H9 (cell line): ENCODE measurements around the gene DTX2. TPM values are rescaled to one million over a fixed set of nuclear protein-coding genes. Genes with fewer than 3 reads are reported as not detected.
"Not testable (repeated sequence)": the region's sequence is repeated elsewhere in the genome, so short reads cannot be mapped to it uniquely, and the experiment has no call there.

Experiments used
- DNase-seq: peaks from one replicate; pipeline ENCODE4 v3.0.0-alpha.2; 2017
- H2AFZ ChIP-seq: one replicate; pipeline ENCODE4 v1.6.1; 2013; ENCODE audit warnings: mild to moderate bottlenecking, low read length, control low read depth, moderate library complexity
- H2AK5ac ChIP-seq: 2 replicates; pipeline ENCODE4 v1.6.1; 2013; ENCODE audit warnings: low read length, control low read depth, mixed read lengths; ENCODE audit not compliant: insufficient read length
- H2BK120ac ChIP-seq: one replicate; pipeline ENCODE4 v1.6.1; 2013; ENCODE audit warnings: low read depth, mild to moderate bottlenecking, low read length, control low read depth, inconsistent platforms; ENCODE audit not compliant: poor library complexity, severe bottlenecking
- H2BK12ac ChIP-seq: 2 replicates; pipeline ENCODE4 v1.6.1; 2013; ENCODE audit warnings: low read length, control low read depth, mixed read lengths, low read depth; ENCODE audit not compliant: insufficient read length
- H2BK15ac ChIP-seq: 2 replicates; pipeline ENCODE4 v1.6.1; 2013; ENCODE audit warnings: low read depth, low read length, control low read depth
- H2BK20ac ChIP-seq: one replicate; pipeline ENCODE4 v1.6.1; 2013; ENCODE audit warnings: low read depth, mild to moderate bottlenecking, low read length, control low read depth, inconsistent platforms; ENCODE audit not compliant: poor library complexity, severe bottlenecking
- H2BK5ac ChIP-seq: 2 replicates; pipeline ENCODE4 v1.6.1; 2013; ENCODE audit warnings: low read length, control low read depth, mixed read lengths; ENCODE audit not compliant: insufficient read length
- H3K14ac ChIP-seq: 2 replicates; pipeline ENCODE4 v1.6.1; 2013; ENCODE audit warnings: low read length, control low read depth; ENCODE audit not compliant: insufficient read depth
- H3K18ac ChIP-seq: 2 replicates; pipeline ENCODE4 v1.6.1; 2013; ENCODE audit warnings: low read depth, mild to moderate bottlenecking, mixed read lengths, low read length, control low read depth; ENCODE audit not compliant: insufficient read length
- H3K23ac ChIP-seq: 2 replicates; pipeline ENCODE4 v1.6.1; 2013; ENCODE audit warnings: low read length, control low read depth, mixed read lengths, low read depth; ENCODE audit not compliant: insufficient read length
- H3K23me2 ChIP-seq: 2 replicates; pipeline ENCODE4 v1.6.1; 2013; ENCODE audit warnings: low read depth, mild to moderate bottlenecking, mixed read lengths, low read length, control low read depth; ENCODE audit not compliant: insufficient read length, poor library complexity, severe bottlenecking
- H3K27ac ChIP-seq: 2 replicates; pipeline ENCODE4 v1.5.1; 2013; ENCODE audit warnings: low read length, control low read depth, mixed read lengths, low read depth; ENCODE audit not compliant: insufficient read length
- H3K27me3 ChIP-seq: 2 replicates; pipeline ENCODE4 v1.6.1; 2013; ENCODE audit warnings: low read length, control low read depth, inconsistent platforms; ENCODE audit not compliant: insufficient read depth
- H3K4ac ChIP-seq: 2 replicates; pipeline ENCODE4 v1.6.1; 2013; ENCODE audit warnings: low read depth, mild to moderate bottlenecking, control low read depth, inconsistent platforms, low read length, moderate library complexity
- H3K4me1 ChIP-seq: 2 replicates; pipeline ENCODE4 v1.6.1; 2013; ENCODE audit warnings: low read length, control low read depth, inconsistent platforms; ENCODE audit not compliant: insufficient read depth
- H3K4me2 ChIP-seq: 2 replicates; pipeline ENCODE4 v1.6.1; 2013; ENCODE audit warnings: low read length, control low read depth, mixed read lengths; ENCODE audit not compliant: insufficient read length, insufficient read depth
- H3K56ac ChIP-seq: 2 replicates; pipeline ENCODE4 v1.6.1; 2013; ENCODE audit warnings: low read depth, mild to moderate bottlenecking, mixed read lengths, low read length, control low read depth; ENCODE audit not compliant: insufficient read length
- H3K79me1 ChIP-seq: 2 replicates; pipeline ENCODE4 v1.6.1; 2013; ENCODE audit warnings: low read depth, mild to moderate bottlenecking, moderate library complexity, low read length, control low read depth, inconsistent platforms; ENCODE audit not compliant: insufficient read depth, poor library complexity, severe bottlenecking
- H3K79me2 ChIP-seq: 2 replicates; pipeline ENCODE4 v1.6.1; 2013; ENCODE audit warnings: low read length, control low read depth, inconsistent platforms; ENCODE audit not compliant: insufficient read depth
- H3K9ac ChIP-seq: 2 replicates; pipeline ENCODE4 v1.6.1; 2013; ENCODE audit warnings: low read length, control low read depth, mixed read lengths; ENCODE audit not compliant: insufficient read length; ENCODE audit errors: extremely low read depth
- H3K9me3 ChIP-seq: one replicate; pipeline ENCODE4 v1.6.1; 2013; ENCODE audit warnings: low read depth, low read length, inconsistent platforms; ENCODE audit not compliant: control insufficient read depth
- H3T11ph ChIP-seq: one replicate; pipeline ENCODE4 v1.6.1; 2013; ENCODE audit warnings: mild to moderate bottlenecking, low read length, control low read depth, inconsistent platforms
- H4K20me1 ChIP-seq: one replicate; pipeline ENCODE4 v1.6.1; 2013; ENCODE audit not compliant: control insufficient read depth, insufficient read length, insufficient read depth
- H4K5ac ChIP-seq: 2 replicates; pipeline ENCODE4 v1.6.1; 2013; ENCODE audit warnings: low read depth, mild to moderate bottlenecking, mixed read lengths, low read length, control low read depth; ENCODE audit not compliant: insufficient read length
- H4K8ac ChIP-seq: replicated peaks from 2 replicates; pipeline ENCODE4 v1.6.1; 2013; ENCODE audit warnings: low read length, control low read depth, mixed read lengths, low read depth; ENCODE audit not compliant: insufficient read length
- H4K91ac ChIP-seq: 2 replicates; pipeline ENCODE4 v1.6.1; 2013; ENCODE audit warnings: low read depth, mild to moderate bottlenecking, moderate library complexity, mixed read lengths, low read length, control low read depth; ENCODE audit not compliant: insufficient read length
- H3K27ac Mint-ChIP-seq, 3 experiments: 2 replicates in 2 of 3; 3 replicates in 1 of 3; pipeline ENCODE4 v1.8.0; 2020 to 2021; ENCODE audit warnings: mixed read lengths in 3 of 3, mild to moderate bottlenecking in 1 of 3, moderate library complexity in 1 of 3
- H3K27me3 Mint-ChIP-seq: 2 replicates; pipeline ENCODE4 v1.8.0; 2021; ENCODE audit warnings: low read depth, mild to moderate bottlenecking, moderate library complexity, mixed read lengths
- H3K36me3 Mint-ChIP-seq, 3 experiments: 2 replicates in 2 of 3; 3 replicates in 1 of 3; pipeline ENCODE4 v1.8.0; 2020 to 2021; ENCODE audit warnings: low read depth in 3 of 3, mixed read lengths in 3 of 3; ENCODE audit not compliant: insufficient read depth in 1 of 3
- H3K4me1 Mint-ChIP-seq, 2 experiments: 2 replicates each; pipeline ENCODE4 v1.8.0; 2020; ENCODE audit warnings: mixed read lengths in 2 of 2
- H3K4me3 Mint-ChIP-seq, 2 experiments: 2 replicates in 1 of 2; 3 replicates in 1 of 2; pipeline ENCODE4 v1.8.0; 2020 to 2021; ENCODE audit warnings: mild to moderate bottlenecking in 2 of 2, mixed read lengths in 2 of 2, moderate library complexity in 1 of 2
- H3K9me3 Mint-ChIP-seq, 2 experiments: 2 replicates in 1 of 2; 3 replicates in 1 of 2; pipeline ENCODE4 v1.8.0; 2020; ENCODE audit warnings: mild to moderate bottlenecking in 2 of 2, mixed read lengths in 2 of 2, moderate library complexity in 1 of 2
- WGBS: extraction: QIAGEN DNeasy Blood & Tissue Kit; methylation state at CpG from one replicate; pipeline ENCODE4 v1.1.7; 2013; ENCODE audit warnings: missing lambda C conversion rate, low lambda C conversion rate, mixed read lengths; ENCODE audit not compliant: insufficient read length; ENCODE audit errors: extremely low coverage; 5-methylcytosine and 5-hydroxymethylcytosine counted together
- total RNA-seq: library from RNA; stranded (reverse); gene quantifications from 2 replicates; pipeline ENCODE4 v1.2.1, GENCODE V29; 2021

Gene DTX2
- total RNA-seq, 1 experiment from 2014 or later: 48.8 TPM

DNA sequence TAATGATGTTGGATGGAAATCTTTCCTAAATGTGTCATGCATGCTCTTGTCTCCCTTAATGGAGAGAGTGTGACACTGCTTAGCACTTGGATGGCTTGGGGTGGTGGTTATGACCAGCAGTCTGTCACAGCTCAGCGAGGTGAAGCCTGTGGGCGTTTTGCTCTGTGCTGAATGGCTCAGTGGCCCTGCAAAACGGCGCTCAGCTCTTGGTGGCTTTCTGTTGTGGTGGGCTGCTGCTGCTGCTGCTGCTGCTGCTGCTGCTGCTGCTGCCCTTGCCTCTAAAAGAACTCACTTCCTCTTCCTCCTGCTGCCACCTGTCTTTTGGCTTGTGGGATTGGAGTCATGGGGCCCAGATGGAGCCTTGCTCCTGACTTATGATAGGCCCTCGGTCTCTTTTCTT is 25.1 kb downstream of the DTX2 start:
- not testable (repeated sequence) for H4K8ac ChIP-seq, H2BK20ac ChIP-seq, H3K79me2 ChIP-seq, H2AK5ac ChIP-seq, H3K27ac ChIP-seq, H2BK12ac ChIP-seq, H3K9ac ChIP-seq, H2BK15ac ChIP-seq, H3K9me3 Mint-ChIP-seq, H3K23me2 ChIP-seq, H4K91ac ChIP-seq, H3K4me1 ChIP-seq, H3K18ac ChIP-seq, H3K14ac ChIP-seq, H3T11ph ChIP-seq, H3K27ac Mint-ChIP-seq, H4K5ac ChIP-seq, H3K4ac ChIP-seq, H3K23ac ChIP-seq, H3K9me3 ChIP-seq, H3K56ac ChIP-seq, H2BK120ac ChIP-seq, H3K4me3 Mint-ChIP-seq, H3K79me1 ChIP-seq, H4K20me1 ChIP-seq, DNase-seq, H3K27me3 Mint-ChIP-seq, H2BK5ac ChIP-seq, H3K4me1 Mint-ChIP-seq, H3K27me3 ChIP-seq, H2AFZ ChIP-seq, H3K4me2 ChIP-seq
- WGBS: no CpG with 5 or more reads among the region's 5 CpGs
- H3K36me3 Mint-ChIP-seq: peaks cover 10 to 18% (median 15%) of the 10 kb centered on the region in 3 experiments; a peak in 6 of 7 replicates

DNA sequence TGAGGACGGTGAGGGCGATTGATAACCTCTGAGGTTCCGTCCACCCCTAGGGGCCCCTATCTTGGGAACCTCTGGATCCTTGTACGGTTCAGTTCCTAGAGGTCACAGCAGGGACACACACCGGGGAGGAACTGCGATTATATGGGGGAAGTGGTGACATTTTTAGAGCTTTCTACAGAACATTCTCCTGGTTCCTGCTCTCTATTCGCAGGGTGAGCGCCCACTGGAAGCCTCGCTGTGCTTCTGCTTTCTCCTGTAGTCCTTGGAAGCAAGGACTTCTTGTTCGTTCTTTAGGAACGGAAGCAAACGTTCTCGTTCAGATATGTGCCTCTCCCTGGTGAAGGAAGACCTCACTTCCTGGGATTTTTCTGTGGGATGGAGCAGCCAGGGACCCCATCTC is 26.5 kb downstream of the DTX2 start:
- H3K23ac ChIP-seq, H3K18ac ChIP-seq, H3K9ac ChIP-seq, H3K4me1 ChIP-seq, H2BK15ac ChIP-seq, H3K27ac Mint-ChIP-seq, H2AK5ac ChIP-seq, H4K5ac ChIP-seq, H3K4me1 Mint-ChIP-seq, H3K79me2 ChIP-seq, H2BK12ac ChIP-seq, H3K36me3 Mint-ChIP-seq, H4K8ac ChIP-seq, H3K9me3 ChIP-seq, H3K23me2 ChIP-seq, H3K4ac ChIP-seq, H3K9me3 Mint-ChIP-seq, H2BK120ac ChIP-seq, H3K27ac ChIP-seq, H3K4me2 ChIP-seq, H3K27me3 Mint-ChIP-seq, H3K14ac ChIP-seq, H3K4me3 Mint-ChIP-seq, DNase-seq, H3K56ac ChIP-seq, H2AFZ ChIP-seq, H3K27me3 ChIP-seq, H3K79me1 ChIP-seq, H4K20me1 ChIP-seq, H4K91ac ChIP-seq, H2BK20ac ChIP-seq, H2BK5ac ChIP-seq, H3T11ph ChIP-seq: not testable (repeated sequence)
- WGBS: no CpG with 5 or more reads among the region's 13 CpGs
